Fibroblast of lung (primary cell): ENCODE results near the gene ALOXE3.

ENCODE experiments used
- CTCF ChIP-seq, 2 donors: IDR thresholded peaks in 1 of 2; conservative IDR thresholded peaks in 1 of 2; 1 replicate in 1 of 2; 2 replicates in 1 of 2; pipeline ENCODE4 v1.5.1; 2011 to 2012; ENCODE audit warnings: low read length in 2 of 2, control low read depth in 1 of 2, inconsistent platforms in 1 of 2, low read depth in 1 of 2, mild to moderate bottlenecking in 1 of 2
- EZH2 ChIP-seq: IDR thresholded peaks from 2 replicates; pipeline ENCODE4 v1.5.1; 2012; ENCODE audit warnings: low read length, control low read depth, mild to moderate bottlenecking; ENCODE audit errors: missing control alignments

GRCh38 chr17:8147141-8147804 is 29.0 kb upstream of the ALOXE3 start:
- TF ChIP-seq CTCF (conservative IDR thresholded peaks at IDR 0.05 in 1 of 2, IDR thresholded peaks at IDR 0.05 in 1 of 2; ENCODE audit: low read depth in 1 of 2, low read length in 2 of 2), result no peak
- no peak for TF ChIP-seq EZH2
